HFFc6 (cell line): ENCODE results near the gene RHD. TPM values are rescaled to one million over a fixed set of nuclear protein-coding genes. Genes with fewer than 3 reads are reported as not detected.
A peak's percentile ranks its signal among the peaks of the same experiment; 100 is the strongest.
"Not testable (repeated sequence)": the region's sequence is repeated elsewhere in the genome, so short reads cannot be mapped to it uniquely, and the experiment has no call there.

Experiments
- DNase-seq: peaks from one replicate; pipeline ENCODE4 v3.0.0-alpha.2; 2018
- H3K27ac Mint-ChIP-seq: 2 replicates; pipeline ENCODE4 v1.8.0; 2020; ENCODE audit warnings: mild to moderate bottlenecking, mixed read lengths
- H3K27me3 Mint-ChIP-seq: 2 replicates; pipeline ENCODE4 v1.8.0; 2021; ENCODE audit warnings: mild to moderate bottlenecking, moderate library complexity, mixed read lengths; ENCODE audit not compliant: insufficient read depth
- H3K36me3 Mint-ChIP-seq: 2 replicates; pipeline ENCODE4 v1.8.0; 2021; ENCODE audit warnings: low read depth, mixed read lengths
- H3K4me1 Mint-ChIP-seq: 2 replicates; pipeline ENCODE4 v1.8.0; 2020; ENCODE audit warnings: low read depth, mixed read lengths
- H3K4me3 Mint-ChIP-seq: 2 replicates; pipeline ENCODE4 v1.8.0; 2020; ENCODE audit warnings: mild to moderate bottlenecking, moderate library complexity, mixed read lengths
- H3K9me3 Mint-ChIP-seq: 2 replicates; pipeline ENCODE4 v1.8.0; 2020; ENCODE audit warnings: mild to moderate bottlenecking, mixed read lengths
- total RNA-seq, 6 experiments: library from RNA; stranded (reverse); fragmentation: NEBNext Ultra II Directional; extraction: Animal tissue kit (Norgen Biotek cat#: 25700); gene quantifications; 2 replicates in 1 of 6; 3 replicates in 5 of 6; pipeline ENCODE4 v1.2.3, GENCODE V29; 2021

The RHD gene
- total RNA-seq, 6 experiments from 2014 or later = not detected

DNA sequence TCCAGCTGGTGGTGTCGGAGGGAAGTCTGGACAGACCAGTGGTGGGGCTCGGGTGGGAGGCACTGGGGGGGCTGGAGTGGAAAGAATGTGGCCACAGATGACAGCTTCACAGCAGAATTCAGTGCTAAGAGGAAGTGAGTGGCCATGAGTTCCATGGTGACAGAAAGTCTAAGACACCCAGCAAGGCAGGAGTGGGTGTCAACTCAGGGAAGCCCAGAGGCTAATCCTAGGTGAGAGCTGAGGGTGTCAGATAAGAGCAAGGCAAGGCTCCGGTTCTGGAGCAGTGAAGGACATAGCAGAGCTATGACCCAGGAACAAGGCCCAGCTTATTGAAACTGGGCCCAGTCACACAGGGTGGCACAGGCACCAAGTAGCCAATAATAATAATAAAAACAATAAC, 30.0 kb downstream of the RHD start:
- not testable (repeated sequence) for H3K9me3 Mint-ChIP-seq, DNase-seq, H3K27me3 Mint-ChIP-seq, H3K4me3 Mint-ChIP-seq
- peak overlapping the region; percentile 21; the same call in 1 of the 2 replicates for H3K27ac Mint-ChIP-seq
- H3K4me1 Mint-ChIP-seq = peaks cover 16% of the 10 kb centered on the region
- H3K36me3 Mint-ChIP-seq = peaks cover 30% of the 10 kb centered on the region; the same call in 1 of the 2 replicates

DNA sequence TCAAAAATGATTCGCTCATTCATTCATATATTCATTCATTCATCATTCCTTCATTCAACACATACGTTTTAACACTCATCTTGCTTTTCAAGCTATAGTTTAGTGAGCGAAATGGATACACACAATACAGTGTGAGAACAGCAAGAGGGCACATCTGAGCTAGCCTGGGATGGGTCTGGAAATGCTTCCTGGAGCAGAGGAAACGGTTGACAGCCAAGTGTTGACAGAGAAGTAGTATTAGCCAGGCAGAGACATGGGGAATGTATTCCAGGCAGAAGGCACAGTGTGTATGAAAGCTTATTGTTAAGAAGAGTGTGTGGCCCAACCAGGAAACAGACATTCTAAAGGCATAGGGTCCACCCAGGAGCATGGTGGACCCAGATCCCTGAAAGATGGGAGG, 32.6 kb downstream of the RHD start:
- H3K4me3 Mint-ChIP-seq, H3K27me3 Mint-ChIP-seq, H3K27ac Mint-ChIP-seq, H3K9me3 Mint-ChIP-seq, DNase-seq: not testable (repeated sequence)
- Mint-ChIP-seq H3K36me3 (peaks cover 27% of the 10 kb centered on the region; the same call in 1 of the 2 replicates), H3K4me1 (peaks cover 29% of the 10 kb centered on the region)

DNA sequence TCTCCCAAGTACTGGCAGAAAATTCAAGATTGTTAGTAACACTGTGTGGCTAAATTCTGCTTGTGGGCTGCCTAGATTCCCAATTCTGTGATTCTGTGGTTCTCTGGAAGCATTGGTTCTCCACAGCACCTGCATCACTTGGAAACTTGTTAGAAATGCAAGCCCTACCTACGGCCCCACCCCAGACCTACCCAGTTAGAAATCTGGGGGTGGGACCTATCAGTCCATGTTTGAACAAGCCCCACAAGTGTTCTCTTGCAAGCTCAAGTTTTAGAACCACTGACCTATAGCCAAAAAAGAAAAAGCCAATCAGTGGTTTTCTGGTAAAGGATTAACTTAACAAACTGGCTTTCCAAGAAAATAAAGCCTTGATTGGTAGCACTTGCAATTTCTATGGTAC, 35.9 kb downstream of the RHD start:
- Mint-ChIP-seq H3K36me3 (peaks cover 38% of the 10 kb centered on the region; the same call in 1 of the 2 replicates), H3K4me1 (peaks cover 17% of the 10 kb centered on the region)
- H3K4me3 Mint-ChIP-seq, H3K27me3 Mint-ChIP-seq, DNase-seq, H3K27ac Mint-ChIP-seq, H3K9me3 Mint-ChIP-seq: not testable (repeated sequence)

DNA sequence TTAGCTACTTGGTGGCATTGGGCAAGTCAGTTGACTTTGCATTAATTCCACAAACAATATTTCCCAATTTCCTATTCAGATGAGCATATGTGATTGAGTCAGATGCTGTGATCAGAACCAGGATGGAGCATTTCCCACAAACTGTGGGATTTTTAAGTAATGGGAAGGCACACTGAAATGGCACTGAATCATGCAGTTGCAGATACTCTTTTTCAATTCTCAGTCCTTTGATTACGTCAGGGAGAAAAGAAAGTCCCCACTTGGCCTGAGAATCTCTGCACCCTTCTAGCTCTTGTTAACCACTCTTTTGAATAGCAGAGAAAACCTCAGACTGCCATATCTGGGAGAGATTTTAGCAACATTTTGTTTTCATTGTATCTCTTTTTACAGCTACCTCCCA, 36.8 kb downstream of the RHD start:
- DNase-seq = peak; percentile 25
- H3K27me3 Mint-ChIP-seq = not testable (repeated sequence)

DNA sequence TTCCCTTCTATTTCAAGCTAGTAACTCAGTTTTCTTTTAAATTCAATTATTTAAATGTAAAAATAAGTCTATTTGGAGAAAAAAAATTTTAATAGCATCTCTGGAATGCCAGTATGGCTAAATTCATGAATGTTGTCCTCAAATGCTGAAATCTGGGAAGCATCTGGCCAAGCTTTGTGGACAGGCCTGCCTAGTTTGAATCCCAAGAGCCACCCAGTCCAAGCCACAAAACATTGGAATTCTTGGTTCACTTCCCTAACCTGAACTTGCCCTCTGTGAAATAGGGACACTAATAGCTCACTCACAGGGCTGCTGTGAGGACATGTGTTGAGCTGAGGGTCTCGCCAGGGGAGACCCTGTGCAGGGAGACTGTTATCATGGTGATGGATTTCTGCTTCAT, 37.2 kb downstream of the RHD start:
- Mint-ChIP-seq H3K36me3 (peaks cover 51% of the 10 kb centered on the region; the same call in 1 of the 2 replicates), H3K4me1 (peaks cover 17% of the 10 kb centered on the region), H3K27ac (peak overlapping the region; percentile 64)
- H3K9me3 Mint-ChIP-seq, H3K27me3 Mint-ChIP-seq, H3K4me3 Mint-ChIP-seq, DNase-seq: not testable (repeated sequence)

More for the DNA sequence above, 36.8 kb downstream of the RHD start:
- H3K4me1 Mint-ChIP-seq = peaks cover 17% of the 10 kb centered on the region
- H3K36me3 Mint-ChIP-seq = peaks cover 47% of the 10 kb centered on the region; the same call in 1 of the 2 replicates
- H3K9me3 Mint-ChIP-seq, H3K4me3 Mint-ChIP-seq: not testable (repeated sequence)
- peak overlapping the region; percentile 28; the same call in 1 of the 2 replicates for H3K27ac Mint-ChIP-seq

DNA sequence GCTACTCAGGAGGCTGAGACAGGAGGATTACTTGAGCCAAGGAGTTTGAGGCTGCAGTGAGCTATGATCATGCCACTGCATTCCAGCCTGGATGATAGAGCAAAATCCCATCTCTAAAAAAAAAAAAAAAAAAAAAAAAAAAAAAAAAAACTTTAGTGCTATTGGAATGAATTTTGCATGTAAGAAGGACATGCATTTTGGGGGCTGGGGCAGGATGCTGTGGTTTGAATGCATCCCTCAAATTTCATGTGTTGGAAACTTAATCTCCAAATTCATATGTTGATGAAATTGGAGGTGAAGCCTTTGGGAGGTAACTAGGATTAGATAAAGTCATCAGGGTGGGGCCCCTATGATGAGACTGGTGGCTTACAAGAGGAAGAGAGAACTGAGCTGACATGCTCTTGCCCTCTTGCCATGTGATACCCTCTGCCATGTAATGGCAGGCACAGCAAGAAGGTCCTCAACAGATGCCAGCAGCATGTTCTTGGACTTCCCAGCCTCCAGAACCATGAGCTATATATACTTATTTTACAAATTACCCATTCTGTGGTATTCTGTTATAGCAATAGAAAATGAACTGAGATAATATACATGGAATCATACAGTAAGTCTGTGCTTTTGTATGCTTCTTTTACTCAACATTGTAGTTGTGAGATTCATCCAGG, 40.6 kb downstream of the RHD start:
- H3K27me3 Mint-ChIP-seq, H3K4me3 Mint-ChIP-seq: not testable (repeated sequence)

DNA sequence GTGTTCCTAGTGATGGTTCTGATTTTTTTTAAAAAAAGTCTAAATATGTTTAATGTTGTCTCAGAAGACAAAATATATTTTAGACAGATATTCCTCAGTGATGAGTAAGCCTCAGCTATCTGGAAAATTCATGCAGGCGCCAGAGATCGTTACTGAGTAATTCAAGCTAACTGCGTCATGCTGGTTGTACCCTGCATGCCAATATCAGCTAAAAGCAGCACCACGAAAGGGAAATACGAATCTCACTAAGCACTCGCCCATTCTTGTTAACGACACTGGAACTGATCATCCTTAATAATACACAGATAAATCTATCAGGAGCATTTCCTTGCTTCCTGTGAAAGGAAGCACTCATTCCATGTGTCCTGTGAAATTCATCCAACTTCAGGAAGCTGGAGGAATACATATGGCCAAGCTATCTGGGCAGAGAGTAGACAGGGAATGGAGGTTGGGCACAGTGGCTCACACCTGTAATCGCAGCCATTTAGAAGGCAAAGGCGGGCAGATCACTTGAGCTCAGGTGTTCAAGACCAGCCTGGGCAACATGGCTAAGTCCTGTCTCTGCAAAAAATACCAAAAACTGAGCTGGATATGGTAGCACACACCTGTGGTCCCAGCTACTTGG, 48.1 kb downstream of the RHD start:
- peak overlapping the region; percentile 68 for H3K4me3 Mint-ChIP-seq
- H3K27me3 Mint-ChIP-seq, H3K9me3 Mint-ChIP-seq: not testable (repeated sequence)
- peaks cover 36% of the 10 kb centered on the region for H3K4me1 Mint-ChIP-seq
- peak; percentile 89 for DNase-seq
- H3K36me3 Mint-ChIP-seq = peaks cover 28% of the 10 kb centered on the region; the same call in 1 of the 2 replicates
- H3K27ac Mint-ChIP-seq = peak overlapping the region; percentile 94

More for the DNA sequence above, 40.6 kb downstream of the RHD start:
- not testable (repeated sequence) for H3K27ac Mint-ChIP-seq, H3K9me3 Mint-ChIP-seq, DNase-seq
- peaks cover 17% of the 10 kb centered on the region for H3K4me1 Mint-ChIP-seq
- peaks cover 46% of the 10 kb centered on the region; the same call in 1 of the 2 replicates for H3K36me3 Mint-ChIP-seq

DNA sequence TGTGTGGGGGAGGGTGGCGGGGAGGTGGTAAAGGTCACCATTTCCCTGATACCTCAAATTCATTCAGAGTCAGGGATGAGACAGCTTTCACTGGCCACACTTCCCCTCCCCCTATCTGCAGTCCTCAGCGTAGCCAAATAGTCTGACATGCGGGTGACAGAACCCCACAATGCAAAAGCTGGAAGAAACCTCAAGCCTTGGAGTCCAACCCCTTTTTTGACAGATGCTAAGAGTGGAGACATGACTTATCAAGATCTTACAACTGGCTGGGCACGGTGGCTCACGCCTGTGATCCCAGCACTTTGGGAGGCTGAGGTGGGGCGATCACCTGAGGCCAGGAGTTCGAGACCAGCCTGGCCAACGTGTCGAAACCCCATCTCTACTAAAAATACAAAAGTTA, 49.8 kb downstream of the RHD start:
- Mint-ChIP-seq H3K4me1 (peaks cover 36% of the 10 kb centered on the region), H3K36me3 (peaks cover 23% of the 10 kb centered on the region; the same call in 1 of the 2 replicates), H3K27ac (peak overlapping the region; percentile 54; the same call in 1 of the 2 replicates)
- DNase-seq, H3K27me3 Mint-ChIP-seq, H3K9me3 Mint-ChIP-seq, H3K4me3 Mint-ChIP-seq: not testable (repeated sequence)

DNA sequence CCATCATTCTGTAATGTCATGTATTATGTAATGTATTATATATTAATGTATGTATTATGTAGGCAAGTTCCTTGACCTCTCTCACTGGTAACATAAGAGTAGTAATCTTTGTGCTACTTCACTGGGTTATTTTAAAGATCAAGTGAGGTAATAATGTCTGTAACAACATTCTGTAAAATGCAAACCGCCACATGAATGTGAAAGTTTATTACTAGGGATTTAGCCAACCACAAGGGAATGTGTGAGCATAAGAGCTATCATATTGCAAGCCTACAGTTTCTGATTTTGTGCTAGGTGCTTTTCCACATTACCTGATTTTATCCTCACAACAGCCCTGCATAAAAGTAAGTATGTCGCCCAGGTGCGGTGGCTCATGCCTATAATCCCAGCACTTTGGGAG, 52.1 kb downstream of the RHD start:
- H3K9me3 Mint-ChIP-seq, H3K4me3 Mint-ChIP-seq, H3K27ac Mint-ChIP-seq, H3K27me3 Mint-ChIP-seq: not testable (repeated sequence)
- Mint-ChIP-seq H3K4me1 (peaks cover 25% of the 10 kb centered on the region), H3K36me3 (peaks cover 11% of the 10 kb centered on the region; the same call in 1 of the 2 replicates)
- DNase-seq = peak; percentile 12

DNA sequence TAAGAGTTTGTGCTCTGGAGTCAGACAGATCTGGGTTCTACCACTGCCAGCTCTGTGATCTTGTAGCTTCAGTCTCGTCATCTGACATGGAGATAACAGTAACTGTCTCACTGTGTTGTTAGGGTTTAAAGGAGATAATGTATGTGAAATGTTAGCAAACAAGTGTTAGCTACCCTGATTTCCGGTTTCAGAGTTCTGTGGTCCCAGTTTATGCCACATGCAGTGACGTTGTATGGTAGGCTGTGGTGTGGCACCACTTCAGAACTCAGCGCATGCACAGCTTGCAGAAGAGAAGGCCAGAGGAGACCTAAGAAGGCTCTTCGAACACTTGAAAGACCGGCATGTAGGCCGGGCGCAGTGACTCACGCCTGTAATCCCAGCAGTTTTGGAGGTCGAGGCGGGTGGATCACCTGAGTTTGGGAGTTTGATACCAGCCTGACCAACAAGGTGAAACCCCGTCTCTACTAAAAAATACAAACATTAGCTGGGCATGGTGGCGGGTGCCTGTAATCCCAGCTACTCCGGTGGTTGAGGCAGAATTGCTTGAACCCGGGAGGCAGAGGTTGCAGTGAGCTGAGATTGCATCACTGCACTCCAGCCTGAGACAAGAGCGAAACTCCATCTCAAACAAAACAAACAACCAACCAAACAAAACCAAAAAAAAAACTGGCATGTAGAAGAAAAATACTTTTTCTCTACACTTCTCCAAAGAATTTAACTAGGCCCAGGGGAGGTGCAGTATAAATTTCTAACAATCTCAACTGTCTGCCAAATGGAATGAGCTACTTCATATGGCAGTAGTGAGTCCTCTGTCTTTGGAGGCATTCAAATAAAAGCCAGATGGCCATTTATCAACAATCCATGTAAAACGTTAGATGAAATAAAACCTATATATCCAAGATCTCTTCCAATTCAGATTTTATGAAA, 55.8 kb downstream of the RHD start:
- Mint-ChIP-seq H3K4me1 (peaks cover 13% of the 10 kb centered on the region), H3K36me3 (peaks cover 10% of the 10 kb centered on the region)
- H3K9me3 Mint-ChIP-seq, DNase-seq, H3K27ac Mint-ChIP-seq, H3K4me3 Mint-ChIP-seq, H3K27me3 Mint-ChIP-seq: not testable (repeated sequence)

DNA sequence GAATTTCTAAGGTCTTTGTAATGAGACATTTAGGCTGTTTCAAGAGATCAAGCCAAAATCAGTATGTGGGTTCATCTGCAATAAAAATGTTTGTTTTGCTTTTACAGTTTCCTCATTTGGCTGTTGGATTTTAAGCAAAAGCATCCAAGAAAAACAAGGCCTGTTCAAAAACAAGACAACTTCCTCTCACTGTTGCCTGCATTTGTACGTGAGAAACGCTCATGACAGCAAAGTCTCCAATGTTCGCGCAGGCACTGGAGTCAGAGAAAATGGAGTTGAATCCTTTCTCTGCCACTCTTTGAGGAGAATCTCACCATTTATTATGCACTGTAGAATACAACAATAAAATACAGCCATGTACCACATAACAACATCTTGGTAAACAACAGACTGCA, 56.5 kb downstream of the RHD start:
- not testable (repeated sequence) for H3K27me3 Mint-ChIP-seq, H3K27ac Mint-ChIP-seq, DNase-seq, H3K9me3 Mint-ChIP-seq, H3K4me3 Mint-ChIP-seq
- peaks cover 17% of the 10 kb centered on the region for H3K36me3 Mint-ChIP-seq
- peaks cover 18% of the 10 kb centered on the region for H3K4me1 Mint-ChIP-seq

DNA sequence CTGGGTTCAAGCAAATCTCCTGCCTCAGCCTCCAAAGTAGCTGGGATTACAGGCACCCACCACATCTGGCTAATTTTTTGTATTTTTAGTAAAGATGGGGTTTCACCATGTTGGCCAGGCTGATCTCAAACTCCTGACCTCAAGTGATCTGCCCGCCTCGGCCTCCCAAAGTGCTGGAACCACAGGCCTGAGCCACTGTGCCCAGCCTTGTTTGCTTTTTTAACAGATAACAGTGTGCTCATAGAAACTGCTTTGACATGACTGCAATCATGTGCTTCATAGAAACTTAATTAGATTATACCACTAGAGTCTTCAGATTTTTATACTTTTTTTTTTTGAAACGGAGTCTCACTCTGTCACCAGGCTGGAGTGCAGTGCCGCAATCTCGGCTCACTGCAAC, 57.0 kb downstream of the RHD start:
- Mint-ChIP-seq H3K4me1 (peaks cover 18% of the 10 kb centered on the region), H3K36me3 (peaks cover 22% of the 10 kb centered on the region), H3K27ac (peak overlapping the region; percentile 80), H3K4me3 (peak overlapping the region; percentile 10; the same call in 1 of the 2 replicates)
- not testable (repeated sequence) for H3K9me3 Mint-ChIP-seq, DNase-seq, H3K27me3 Mint-ChIP-seq
